IgD-negative memory B cell (primary cell): Measurements from ENCODE around the gene IGF1R. TPM values are rescaled to one million over a fixed set of nuclear protein-coding genes. Genes with fewer than 3 reads are reported as not detected.
"Not testable (repeated sequence)": the region's sequence is repeated elsewhere in the genome, so short reads cannot be mapped to it uniquely, and the experiment has no call there.

Source experiments
- H3K27ac Mint-ChIP-seq, 3 donors: one replicate each; pipeline ENCODE4 v1.8.0; 2020 to 2022; ENCODE audit warnings: mild to moderate bottlenecking in 3 of 3, mixed read lengths in 3 of 3, moderate library complexity in 1 of 3
- H3K27me3 Mint-ChIP-seq: one replicate; pipeline ENCODE4 v1.8.0; 2021; ENCODE audit warnings: mixed read lengths
- H3K36me3 Mint-ChIP-seq: one replicate; pipeline ENCODE4 v1.8.0; 2020; ENCODE audit warnings: mild to moderate bottlenecking, mixed read lengths
- H3K4me1 Mint-ChIP-seq, 3 donors: one replicate each; pipeline ENCODE4 v1.8.0; 2020 to 2022; ENCODE audit warnings: mixed read lengths in 3 of 3, mild to moderate bottlenecking in 1 of 3
- H3K4me3 Mint-ChIP-seq, 4 donors: one replicate each; pipeline ENCODE4 v1.8.0; 2020 to 2022; ENCODE audit warnings: mild to moderate bottlenecking in 4 of 4, mixed read lengths in 4 of 4, moderate library complexity in 3 of 4
- H3K9me3 Mint-ChIP-seq, 3 donors: one replicate each; pipeline ENCODE4 v1.8.0; 2020 to 2021; ENCODE audit warnings: mixed read lengths in 3 of 3, mild to moderate bottlenecking in 1 of 3
- polyA plus RNA-seq: library from polyadenylated mRNA; unstranded; fragments of 300-500 nt; fragmentation: Illumina TruSeq; gene quantifications from one replicate; pipeline ENCODE4 v1.2.3, GENCODE V29; 2021

Gene IGF1R
- 1.8 TPM for polyA plus RNA-seq

- peaks cover 0 to 9% (median 0%) of the 10 kb centered on the region in 3 donors for H3K9me3 Mint-ChIP-seq
- no peaks in the 10 kb centered on the region for H3K36me3 Mint-ChIP-seq
- peak within 1 kb of the TSS in 2 of 3 donors; percentile 81 to 91 for H3K27ac Mint-ChIP-seq
- peaks cover 21% of the 10 kb centered on the region for H3K27me3 Mint-ChIP-seq
- peaks cover 7 to 17% (median 13%) of the 10 kb centered on the region in 3 donors for H3K4me1 Mint-ChIP-seq
- peak within 1 kb of the TSS; percentile 83 to 95 (median 90) for H3K4me3 Mint-ChIP-seq
These were observed at the start of gene IGF1R for GRCh38 chr15:98647774-98648653. Gene IGF1R, plus strand, starts transcription at chr15:98648539. Its CDS starts 1,043 bp downstream, at chr15:98649582.

- Mint-ChIP-seq H3K36me3 (no peaks in the 10 kb centered on the region), H3K9me3 (peaks cover 0 to 1% (median 0%) of the 10 kb centered on the region in 3 donors), H3K27ac (peak overlapping the region in 2 of 3 donors; percentile 1 to 69), H3K4me1 (peaks cover 7 to 11% (median 11%) of the 10 kb centered on the region in 3 donors), H3K27me3 (peaks cover 1% of the 10 kb centered on the region), H3K4me3 (peak overlapping the region; percentile 81 to 94 (median 88))
These were observed 48.2 kb upstream of the IGF1R start for GRCh38 chr15:98599909-98600691.

- peaks cover 2% of the 10 kb centered on the region for H3K27me3 Mint-ChIP-seq
- no peaks in the 10 kb centered on the region for H3K9me3 Mint-ChIP-seq
- no peaks in the 10 kb centered on the region for H3K36me3 Mint-ChIP-seq
- H3K4me1 Mint-ChIP-seq: peaks cover 7 to 9% (median 8%) of the 10 kb centered on the region in 3 donors
- no peak overlapping the region for H3K27ac Mint-ChIP-seq
- H3K4me3 Mint-ChIP-seq: no peak overlapping the region
These were observed 43.4 kb upstream of the IGF1R start for GRCh38 chr15:98604983-98605382.

GRCh38 chr15:98609144-98609852 lies 39.0 kb upstream of the IGF1R start:
- H3K27ac Mint-ChIP-seq: peak overlapping the region in 2 of 3 donors; percentile 35 to 78
- no peaks in the 10 kb centered on the region for H3K9me3 Mint-ChIP-seq
- H3K36me3 Mint-ChIP-seq: no peaks in the 10 kb centered on the region
- H3K4me3 Mint-ChIP-seq: no peak overlapping the region
- H3K27me3 Mint-ChIP-seq: peaks cover 7% of the 10 kb centered on the region
- no peaks in the 10 kb centered on the region for H3K4me1 Mint-ChIP-seq

- no peak overlapping the region for H3K27ac Mint-ChIP-seq
- no peaks in the 10 kb centered on the region for H3K9me3 Mint-ChIP-seq
- H3K36me3 Mint-ChIP-seq: no peaks in the 10 kb centered on the region
- peaks cover 6% of the 10 kb centered on the region for H3K27me3 Mint-ChIP-seq
- no peaks in the 10 kb centered on the region for H3K4me1 Mint-ChIP-seq
- no peak overlapping the region for H3K4me3 Mint-ChIP-seq
These were observed 37.3 kb upstream of the IGF1R start for GRCh38 chr15:98610991-98611390.

GRCh38 chr15:98611808-98612207 lies 36.5 kb upstream of the IGF1R start:
- Mint-ChIP-seq H3K27ac (peak overlapping the region in 1 of 3 donors; percentile 53), H3K27me3 (peaks cover 6% of the 10 kb centered on the region), H3K4me1 (no peaks in the 10 kb centered on the region), H3K4me3 (no peak overlapping the region), H3K9me3 (no peaks in the 10 kb centered on the region), H3K36me3 (peaks cover 2% of the 10 kb centered on the region)

- Mint-ChIP-seq H3K9me3 (no peaks in the 10 kb centered on the region), H3K4me3 (no peak overlapping the region), H3K27me3 (peaks cover 6% of the 10 kb centered on the region), H3K27ac (no peak overlapping the region), H3K4me1 (no peaks in the 10 kb centered on the region), H3K36me3 (peaks cover 2% of the 10 kb centered on the region)
These were observed 35.7 kb upstream of the IGF1R start for GRCh38 chr15:98612490-98613110.

GRCh38 chr15:98614681-98615080 lies 33.7 kb upstream of the IGF1R start:
- Mint-ChIP-seq H3K9me3 (no peaks in the 10 kb centered on the region), H3K4me1 (no peaks in the 10 kb centered on the region), H3K27ac (peak overlapping the region in 1 of 3 donors; percentile 53), H3K36me3 (peaks cover 2% of the 10 kb centered on the region), H3K4me3 (no peak overlapping the region), H3K27me3 (peaks cover 13% of the 10 kb centered on the region)

- H3K36me3 Mint-ChIP-seq: peaks cover 3% of the 10 kb centered on the region
- H3K4me1 Mint-ChIP-seq: no peaks in the 10 kb centered on the region
- H3K9me3 Mint-ChIP-seq: no peaks in the 10 kb centered on the region
- no peak overlapping the region for H3K4me3 Mint-ChIP-seq
- no peak overlapping the region for H3K27ac Mint-ChIP-seq
- peaks cover 17% of the 10 kb centered on the region for H3K27me3 Mint-ChIP-seq
These were observed 31.9 kb upstream of the IGF1R start for GRCh38 chr15:98616397-98616796.

GRCh38 chr15:98617328-98617980 lies 30.9 kb upstream of the IGF1R start:
- Mint-ChIP-seq H3K36me3 (peaks cover 3% of the 10 kb centered on the region), H3K4me1 (no peaks in the 10 kb centered on the region), H3K4me3 (no peak overlapping the region), H3K27ac (no peak overlapping the region), H3K27me3 (peaks cover 13% of the 10 kb centered on the region), H3K9me3 (no peaks in the 10 kb centered on the region)

- H3K4me1 Mint-ChIP-seq, H3K27ac Mint-ChIP-seq: not testable (repeated sequence)
- H3K27me3 Mint-ChIP-seq: peaks cover 13% of the 10 kb centered on the region
These were observed 29.8 kb upstream of the IGF1R start for GRCh38 chr15:98618576-98618975.

GRCh38 chr15:98620020-98620419 lies 28.3 kb upstream of the IGF1R start:
- Mint-ChIP-seq H3K4me1 (no peaks in the 10 kb centered on the region), H3K27me3 (peaks cover 13% of the 10 kb centered on the region), H3K27ac (no peak overlapping the region), H3K9me3 (no peaks in the 10 kb centered on the region), H3K4me3 (no peak overlapping the region), H3K36me3 (peaks cover 3% of the 10 kb centered on the region)

More at GRCh38 chr15:98618576-98618975, 29.8 kb upstream of the IGF1R start:
- not testable (repeated sequence) for H3K9me3 Mint-ChIP-seq, H3K36me3 Mint-ChIP-seq, H3K4me3 Mint-ChIP-seq

- H3K27me3 Mint-ChIP-seq: peaks cover 13% of the 10 kb centered on the region
- H3K9me3 Mint-ChIP-seq: no peaks in the 10 kb centered on the region
- H3K4me3 Mint-ChIP-seq: no peak overlapping the region
- H3K27ac Mint-ChIP-seq: no peak overlapping the region
- H3K36me3 Mint-ChIP-seq: peaks cover 4% of the 10 kb centered on the region
- H3K4me1 Mint-ChIP-seq: no peaks in the 10 kb centered on the region
These were observed 27.3 kb upstream of the IGF1R start for GRCh38 chr15:98621021-98621420.

GRCh38 chr15:98625614-98626013 lies 22.7 kb upstream of the IGF1R start:
- Mint-ChIP-seq H3K9me3 (no peaks in the 10 kb centered on the region), H3K4me1 (no peaks in the 10 kb centered on the region), H3K4me3 (no peak overlapping the region), H3K27me3 (no peaks in the 10 kb centered on the region), H3K36me3 (peaks cover 3% of the 10 kb centered on the region), H3K27ac (no peak overlapping the region)
